Panc1 (cell line): ENCODE data around the gene MSH3. TPM values are rescaled to one million over a fixed set of nuclear protein-coding genes. Genes with fewer than 3 reads are reported as not detected.

Experiments
- ATAC-seq: fragments of 200-7000 bp; cut with Tn5 transposase; 2 replicates; pipeline ENCODE4 v1.9.1; 2020; ENCODE audit warnings: mild to moderate bottlenecking, moderate library complexity
- Bru-seq: library from RNA; stranded (reverse); fragments of 400-500 nt; gene quantifications from one replicate; lab custom pipeline; 2021; lab: Mats Ljungman, UMichigan
- BruChase-seq, 2 experiments: library from RNA; stranded (reverse); fragments of 400-500 nt; gene quantifications; one replicate each; lab custom pipeline; 2021; lab: Mats Ljungman, UMichigan
- BruUV-seq: library from RNA; stranded (reverse); fragments of 400-500 nt; replicated peaks from 2 replicates; lab custom pipeline; 2021; lab: Mats Ljungman, UMichigan
- CTCF ChIA-PET: fragments of 300-600 bp; sonication (Branson Sonifier 250); formaldehyde crosslinking; loops from one replicate; lab custom pipeline; 2022; ENCODE audit warnings: antibody characterized with exemption; lab: Charles Lee
- POLR2A ChIA-PET: fragments of 300-600 bp; sonication (Branson Sonifier 250); formaldehyde crosslinking; loops from one replicate; lab custom pipeline; 2022; ENCODE audit warnings: antibody characterized with exemption; lab: Charles Lee
- DNase-seq: peaks from one replicate; pipeline ENCODE4 v3.0.0-alpha.2; 2010; ENCODE audit warnings: low read depth, low spot score
- H3K27ac ChIP-seq: 2 replicates; pipeline ENCODE4 v1.5.1; 2011; ENCODE audit warnings: mild to moderate bottlenecking, low read length, inconsistent platforms
- H3K27me3 ChIP-seq: fragments of 200-500 bp; sonication (Bioruptor generic); 2 replicates; pipeline ENCODE4 v1.6.0; 2014; ENCODE audit warnings: low read length, inconsistent platforms; ENCODE audit not compliant: control insufficient read depth, insufficient read depth
- H3K36me3 ChIP-seq: fragments of 200-500 bp; sonication (Bioruptor generic); 2 replicates; pipeline ENCODE4 v1.5.1; 2014; ENCODE audit warnings: inconsistent platforms, mild to moderate bottlenecking, low read length, moderate library complexity; ENCODE audit not compliant: control insufficient read depth, insufficient read depth
- H3K4me1 ChIP-seq: 2 replicates; pipeline ENCODE4 v1.5.1; 2011; ENCODE audit warnings: inconsistent platforms, mild to moderate bottlenecking, low read length, moderate library complexity; ENCODE audit not compliant: control insufficient read depth, insufficient read depth
- H3K4me3 ChIP-seq, 2 experiments: 2 replicates each; pipeline ENCODE4 v1.5.1; 2011 to 2012; ENCODE audit warnings: low read depth in 2 of 2, low read length in 2 of 2, mild to moderate bottlenecking in 2 of 2, inconsistent platforms in 1 of 2, moderate library complexity in 1 of 2
- H3K9me3 ChIP-seq: fragments of 200-500 bp; sonication (Bioruptor generic); 2 replicates; pipeline ENCODE4 v1.5.1; 2014; ENCODE audit warnings: low read depth, mild to moderate bottlenecking, inconsistent platforms, low read length, moderate library complexity; ENCODE audit not compliant: control insufficient read depth, insufficient read depth
- CTCF ChIP-seq: fragments of 450-650 bp; IDR thresholded peaks from 2 replicates; pipeline ENCODE4 v1.5.1; 2017; ENCODE audit warnings: mild to moderate bottlenecking
- POLR2AphosphoS5 ChIP-seq: IDR thresholded peaks from 2 replicates; pipeline ENCODE4 v1.6.1; 2012; ENCODE audit warnings: mild to moderate bottlenecking, low read depth, low read length, moderate library complexity
- REST ChIP-seq, 2 experiments: IDR thresholded peaks; 2 replicates each; pipeline ENCODE4 v1.6.1; 2011 to 2012; ENCODE audit warnings: low read depth in 2 of 2, control low read depth in 1 of 2, low read length in 1 of 2, mild to moderate bottlenecking in 1 of 2, moderate library complexity in 1 of 2; ENCODE audit not compliant: insufficient read depth in 1 of 2
- SIN3A ChIP-seq: IDR thresholded peaks from 2 replicates; pipeline ENCODE4 v1.6.1; 2012; ENCODE audit warnings: low read depth, mild to moderate bottlenecking, low read length, moderate library complexity, borderline replicate concordance; ENCODE audit not compliant: insufficient read depth
- TCF7L2 ChIP-seq: IDR thresholded peaks from 2 replicates; pipeline ENCODE4 v1.6.1; 2011; ENCODE audit warnings: mild to moderate bottlenecking, low read depth, low read length, inconsistent platforms
- in situ Hi-C: cut with HindIII; loops from 2 replicates; pipeline ENCODE4 v1.10.0; 2016; ENCODE audit warnings: low sequenced_read_pairs, low pct_unique_long_range_greater_than_20kb
- intact Hi-C: fragments of 100-400 bp; cut with micrococcal nuclease; formaldehyde crosslinking; loops from one replicate; pipeline ENCODE4 v1.10.0; 2022; ENCODE audit not compliant: unreplicated experiment
- long read RNA-seq: library from polyadenylated mRNA; unstranded; transcript quantifications from one replicate; pipeline ENCODE4 v2.0.0, GENCODE V29; 2021; ENCODE audit not compliant: unreplicated experiment
- polyA plus RNA-seq: library from polyadenylated mRNA; unstranded; fragments of >200 nt; gene quantifications from one replicate; pipeline ENCODE4 v1.2.1, GENCODE V29; 2012; ENCODE audit warnings: missing spikeins; ENCODE audit not compliant: insufficient read length
- total RNA-seq: library from RNA; stranded (reverse); gene quantifications from one replicate; pipeline ENCODE4 v1.2.1, GENCODE V29; 2021; ENCODE audit not compliant: unreplicated experiment

The MSH3 gene
- total RNA-seq (18.9 TPM), Bru-seq, nascent RNA (percentile 80 among the genes with signal in this experiment), BruChase-seq, experiment 1, labeled RNA remaining after a 2-hour chase (percentile 64 among the genes with signal in this experiment), BruChase-seq, experiment 2, labeled RNA remaining after a 6-hour chase (percentile 67 among the genes with signal in this experiment)
- 6.6 TPM for polyA plus RNA-seq
- long read RNA-seq, full-length matches to known transcripts: 6 of 39 reads
- long read RNA-seq, partial matches to known transcripts: 14 of 39 reads
- long read RNA-seq, other reads (novel, unspliced or antisense): 19 of 39 reads

- no TSS peak for BruUV-seq
- TF ChIP-seq TCF7L2 (no peak), SIN3A (peak; percentile 87; the same call in 1 of the 2 replicates), CTCF (peak; percentile 53), POLR2AphosphoS5 (peak; percentile 91; the same call in 1 of the 2 replicates), REST (IDR thresholded peaks at IDR 0.05; ENCODE audit: insufficient read depth in 1 of 2, low read depth in 2 of 2, low read length in 1 of 2) (no peak)
- peak within 1 kb of the TSS; percentile 73 to 89 for H3K4me3 ChIP-seq
- in situ Hi-C loops (no loop called here), intact Hi-C loops (no loop called here)
- peak; percentile 67 for DNase-seq
- H3K36me3 ChIP-seq: no peaks in the 10 kb centered on the region; the same call in 1 of the 2 replicates
- ATAC-seq: peak; percentile 51
- peaks cover 17% of the 10 kb centered on the region for H3K4me1 ChIP-seq
- H3K27ac ChIP-seq: peak within 1 kb of the TSS; percentile 94
- H3K27me3 ChIP-seq: no peaks in the 10 kb centered on the region
- ChIA-PET POLR2A (interaction anchor here (0.6 kb wide), 1 partner anchor 202 kb away, joined by 4 read pairs; no protein-coding TSS in a partner anchor), CTCF (interaction anchor here (0.7 kb wide), 1 partner anchor 100 kb away, joined by 4 read pairs; no protein-coding TSS in a partner anchor)
- H3K9me3 ChIP-seq: no peaks in the 10 kb centered on the region
Observed at GRCh38 chr5:80654391-80655230, at the start of gene MSH3, which contains the start of gene DHFR. Gene MSH3 (plus strand): TSS chr5:80654652. CDS start chr5:80654728, 76 bp downstream. Gene DHFR (minus strand): TSS chr5:80654983. CDS start chr5:80654489, 494 bp downstream.

GRCh38 chr5:80607343-80607742, 47.1 kb upstream of the MSH3 start:
- ChIA-PET CTCF (no interaction called here), POLR2A (no interaction called here)
- no peak for DNase-seq
- in situ Hi-C loops: no loop called here
- no peaks in the 10 kb centered on the region for H3K27me3 ChIP-seq
- BruUV-seq: no TSS peak
- intact Hi-C loops: no loop called here
- H3K9me3 ChIP-seq: no peaks in the 10 kb centered on the region
- no peak overlapping the region for H3K27ac ChIP-seq
- H3K4me3 ChIP-seq: no peak overlapping the region
- H3K36me3 ChIP-seq: no peaks in the 10 kb centered on the region
- ATAC-seq: no peak
- TF ChIP-seq CTCF (no peak), POLR2AphosphoS5 (no peak), REST (IDR thresholded peaks at IDR 0.05; ENCODE audit: insufficient read depth in 1 of 2, low read depth in 2 of 2, low read length in 1 of 2) (no peak), SIN3A (no peak), TCF7L2 (no peak)
- H3K4me1 ChIP-seq: no peaks in the 10 kb centered on the region
